ENCODE results near the gene CCDC187. TPM values are rescaled to one million over a fixed set of nuclear protein-coding genes. Genes with fewer than 3 reads are reported as not detected.
A peak's percentile ranks its signal among the peaks of the same experiment; 100 is the strongest.

CCDC187 gene
- total RNA-seq, 1 donor from 2014 or later = not detected

DNA sequence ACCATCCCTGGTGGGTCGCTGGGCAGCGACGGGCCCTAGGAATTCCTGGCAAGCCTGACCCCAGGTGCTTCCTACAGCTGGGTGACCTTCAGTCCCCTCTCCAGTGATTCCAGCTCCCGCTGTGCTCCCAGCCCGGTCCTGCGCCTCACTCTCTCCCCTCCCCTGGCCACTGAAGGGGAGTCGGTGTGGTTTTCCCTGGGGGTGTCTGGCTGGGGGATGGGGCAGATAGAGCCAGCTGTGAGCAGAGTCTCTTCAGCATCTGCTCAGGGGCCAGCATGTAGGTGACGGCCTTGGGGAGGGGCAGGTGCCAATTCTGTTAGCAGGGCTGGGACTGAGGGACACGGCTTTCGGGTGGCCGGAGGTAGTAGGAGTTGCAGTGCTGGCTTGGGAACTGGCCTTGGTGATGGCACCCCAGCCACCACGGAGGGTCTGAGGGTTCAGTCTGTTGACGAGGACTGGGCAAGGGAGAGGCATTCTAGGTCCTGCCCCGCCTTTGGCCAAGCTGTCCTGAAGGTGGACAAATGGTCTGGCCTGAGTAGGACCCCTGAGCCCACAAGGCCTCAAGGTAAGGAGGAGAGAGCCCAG, 26.6 kb upstream of the CCDC187 start:
- Mint-ChIP-seq H3K27ac (peak overlapping the region; percentile 72), H3K9me3 (no peaks in the 10 kb centered on the region), H3K36me3 (no peaks in the 10 kb centered on the region), H3K4me1 (peaks cover 20% of the 10 kb centered on the region), H3K27me3 (ENCODE audit: insufficient read depth, low read depth) (peaks cover 6% of the 10 kb centered on the region), H3K4me3 (no peak overlapping the region)
- Histone ChIP-seq H4K20me1 (ENCODE audit: low read depth) (peaks cover 51% of the 10 kb centered on the region), H3K4me1 (peaks cover 30% of the 10 kb centered on the region), H3K9ac (no peak overlapping the region), H3K36me3 (no peaks in the 10 kb centered on the region), H3K4me2 (no peak overlapping the region), H2AFZ (replicated peaks) (no peak overlapping the region), H3K4me3 (no peak overlapping the region), H3K27ac (no peak overlapping the region), H3K27me3 (no peaks in the 10 kb centered on the region), H3F3A (ENCODE audit: low read depth) (peaks cover 17% of the 10 kb centered on the region), H3K79me2 (ENCODE audit: low read depth) (peaks cover 34% of the 10 kb centered on the region), H3K9me3 (ENCODE audit: low read depth) (no peaks in the 10 kb centered on the region)
- no peak for DNase-seq (ENCODE audit: low spot score)
- TF ChIP-seq EZH2 (IDR thresholded peaks at IDR 0.05) (no peak), CTCF (IDR thresholded peaks at IDR 0.05) (no peak), EZH2phosphoT487 (IDR thresholded peaks at IDR 0.05) (no peak)

DNA sequence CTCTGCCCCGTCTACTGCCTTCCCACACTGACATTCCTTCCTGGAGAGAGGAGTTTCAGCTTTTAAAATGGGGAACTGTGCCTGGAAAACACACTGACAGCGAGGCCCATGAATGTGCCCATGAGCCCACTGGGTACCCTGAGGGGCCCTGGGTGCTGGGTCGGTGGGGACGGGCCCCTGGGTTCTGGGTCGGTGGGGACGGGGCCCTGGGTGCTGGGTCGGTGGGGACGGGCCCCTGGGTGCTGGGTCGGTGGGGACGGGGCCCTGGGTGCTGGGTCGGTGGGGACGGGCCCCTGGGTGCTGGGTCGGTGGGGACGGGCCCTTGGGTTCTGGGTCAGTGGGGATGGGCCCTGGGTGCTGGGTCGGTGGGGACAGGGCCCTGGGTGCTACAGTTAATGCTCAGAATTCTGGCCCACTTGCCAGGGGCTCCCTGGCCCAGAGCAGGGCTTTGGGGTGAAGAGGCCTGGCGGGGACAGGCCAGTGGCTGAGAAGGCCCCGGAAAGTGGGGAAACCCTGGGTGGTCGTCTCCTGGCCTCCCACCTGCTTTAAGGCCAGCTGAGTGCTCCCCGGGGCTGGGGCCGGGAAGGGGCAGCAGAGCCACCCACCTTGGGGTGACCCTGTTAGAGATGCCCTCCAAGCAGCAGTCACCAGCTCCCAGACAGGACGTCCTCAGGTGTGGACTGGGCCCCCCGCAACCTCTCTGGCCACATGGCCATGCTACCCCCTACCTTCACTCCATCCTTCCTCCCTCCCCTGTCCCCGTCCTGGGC, 25.9 kb upstream of the CCDC187 start:
- Mint-ChIP-seq H3K4me3 (peak overlapping the region; percentile 60), H3K27ac (no peak overlapping the region), H3K4me1 (peaks cover 18% of the 10 kb centered on the region), H3K27me3 (ENCODE audit: insufficient read depth, low read depth) (peaks cover 9% of the 10 kb centered on the region), H3K36me3 (no peaks in the 10 kb centered on the region), H3K9me3 (no peaks in the 10 kb centered on the region)
- H3K4me1 ChIP-seq = peaks cover 30% of the 10 kb centered on the region
- DNase-seq (ENCODE audit: low spot score) = no peak
- H4K20me1 ChIP-seq (ENCODE audit: low read depth) = peaks cover 51% of the 10 kb centered on the region
- no peaks in the 10 kb centered on the region for H3K9me3 ChIP-seq (ENCODE audit: low read depth)
- H3K36me3 ChIP-seq = no peaks in the 10 kb centered on the region
- peak overlapping the region; percentile 91 for H3K4me2 ChIP-seq
- no peak overlapping the region for H3K9ac ChIP-seq
- H3K27me3 ChIP-seq = no peaks in the 10 kb centered on the region
- peaks cover 17% of the 10 kb centered on the region for H3F3A ChIP-seq (ENCODE audit: low read depth)
- no peak overlapping the region for H3K4me3 ChIP-seq
- TF ChIP-seq EZH2phosphoT487 (IDR thresholded peaks at IDR 0.05) (no peak), CTCF (IDR thresholded peaks at IDR 0.05) (no peak), EZH2 (IDR thresholded peaks at IDR 0.05) (no peak)
- H3K79me2 ChIP-seq (ENCODE audit: low read depth) = peaks cover 34% of the 10 kb centered on the region
- H2AFZ ChIP-seq (replicated peaks) = no peak overlapping the region
- no peak overlapping the region for H3K27ac ChIP-seq

DNA sequence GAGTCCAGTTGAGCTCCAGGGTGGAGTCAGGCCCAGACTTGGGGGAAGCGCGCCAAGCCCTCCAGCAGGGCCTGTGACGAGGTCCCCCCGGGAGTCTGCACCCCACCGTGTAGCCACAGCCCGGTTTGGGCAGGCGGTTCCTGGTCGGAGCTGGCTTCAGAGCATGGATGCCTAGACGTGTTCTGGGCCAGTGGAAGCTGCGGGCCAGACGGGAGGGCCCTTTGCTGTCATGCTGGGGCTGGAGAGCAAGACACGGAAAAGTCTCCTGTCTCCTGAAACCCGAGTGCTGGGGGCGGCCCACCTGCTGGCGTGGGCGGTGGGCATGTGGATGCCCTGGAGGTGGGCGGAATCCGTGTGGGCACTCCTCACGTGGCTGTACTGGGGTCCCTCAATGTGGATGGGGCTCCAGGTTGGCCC, 25.3 kb upstream of the CCDC187 start:
- Mint-ChIP-seq H3K27me3 (ENCODE audit: insufficient read depth, low read depth) (peaks cover 9% of the 10 kb centered on the region), H3K4me1 (peaks cover 18% of the 10 kb centered on the region), H3K36me3 (no peaks in the 10 kb centered on the region), H3K27ac (no peak overlapping the region), H3K4me3 (peak overlapping the region; percentile 60), H3K9me3 (no peaks in the 10 kb centered on the region)
- peak overlapping the region; percentile 65 for H3K4me3 ChIP-seq
- H4K20me1 ChIP-seq (ENCODE audit: low read depth) = peaks cover 45% of the 10 kb centered on the region
- no peak overlapping the region for H2AFZ ChIP-seq (replicated peaks)
- no peak overlapping the region for H3K9ac ChIP-seq
- H3K27me3 ChIP-seq = no peaks in the 10 kb centered on the region
- H3K4me1 ChIP-seq = peaks cover 30% of the 10 kb centered on the region
- no peak for DNase-seq (ENCODE audit: low spot score)
- no peaks in the 10 kb centered on the region for H3K36me3 ChIP-seq
- peaks cover 17% of the 10 kb centered on the region for H3F3A ChIP-seq (ENCODE audit: low read depth)
- TF ChIP-seq EZH2 (IDR thresholded peaks at IDR 0.05) (no peak), CTCF (IDR thresholded peaks at IDR 0.05) (no peak), EZH2phosphoT487 (IDR thresholded peaks at IDR 0.05) (no peak)
- peaks cover 34% of the 10 kb centered on the region for H3K79me2 ChIP-seq (ENCODE audit: low read depth)
- H3K9me3 ChIP-seq (ENCODE audit: low read depth) = no peaks in the 10 kb centered on the region
- H3K27ac ChIP-seq = no peak overlapping the region
- peak overlapping the region; percentile 91 for H3K4me2 ChIP-seq
